GM19324 (cell line): ENCODE results near the gene TMEM243.
A peak's percentile ranks its signal among the peaks of the same experiment; 100 is the strongest.
"Not testable (repeated sequence)": the region's sequence is repeated elsewhere in the genome, so short reads cannot be mapped to it uniquely, and the experiment has no call there.

Source experiments
- ATAC-seq: cut with Tn5 transposase; IDR thresholded peaks from one replicate; pipeline ENCODE4 v1.9.1; 2021; ENCODE audit warnings: mild to moderate bottlenecking, moderate library complexity; ENCODE audit not compliant: unreplicated experiment, low FRiP score

The TMEM243 gene, protein sequence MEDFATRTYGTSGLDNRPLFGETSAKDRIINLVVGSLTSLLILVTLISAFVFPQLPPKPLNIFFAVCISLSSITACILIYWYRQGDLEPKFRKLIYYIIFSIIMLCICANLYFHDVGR

DNA sequence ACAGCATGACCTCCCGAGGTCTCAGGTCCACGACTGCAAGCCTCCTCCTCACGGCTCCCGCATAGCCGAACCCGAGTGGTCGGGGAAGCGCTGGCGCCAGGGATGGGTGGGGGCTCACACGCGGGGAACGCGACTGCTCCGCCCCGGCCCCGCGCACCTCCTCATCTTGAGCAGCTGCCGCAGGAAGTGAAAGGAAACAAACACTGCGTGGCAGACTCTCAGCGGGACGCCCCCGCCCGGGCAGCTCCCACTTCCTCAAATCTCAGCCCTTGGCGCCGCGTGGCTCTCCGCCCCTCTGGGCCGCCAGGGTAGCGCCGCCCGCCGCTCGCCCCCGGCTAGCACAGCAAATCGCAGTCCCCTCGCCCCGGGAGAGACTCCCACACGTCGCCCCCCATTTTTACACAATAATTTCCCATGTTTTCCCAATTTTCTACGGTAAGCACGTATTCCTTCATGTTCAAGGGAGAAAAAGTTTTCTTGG, at the start of gene TMEM243:
Gene TMEM243, minus strand, starts transcription at position 188 of the 481 bp plus-strand sequence. CDS start 229 bp downstream, outside the sequence.
- ATAC-seq = peak; percentile 57

DNA sequence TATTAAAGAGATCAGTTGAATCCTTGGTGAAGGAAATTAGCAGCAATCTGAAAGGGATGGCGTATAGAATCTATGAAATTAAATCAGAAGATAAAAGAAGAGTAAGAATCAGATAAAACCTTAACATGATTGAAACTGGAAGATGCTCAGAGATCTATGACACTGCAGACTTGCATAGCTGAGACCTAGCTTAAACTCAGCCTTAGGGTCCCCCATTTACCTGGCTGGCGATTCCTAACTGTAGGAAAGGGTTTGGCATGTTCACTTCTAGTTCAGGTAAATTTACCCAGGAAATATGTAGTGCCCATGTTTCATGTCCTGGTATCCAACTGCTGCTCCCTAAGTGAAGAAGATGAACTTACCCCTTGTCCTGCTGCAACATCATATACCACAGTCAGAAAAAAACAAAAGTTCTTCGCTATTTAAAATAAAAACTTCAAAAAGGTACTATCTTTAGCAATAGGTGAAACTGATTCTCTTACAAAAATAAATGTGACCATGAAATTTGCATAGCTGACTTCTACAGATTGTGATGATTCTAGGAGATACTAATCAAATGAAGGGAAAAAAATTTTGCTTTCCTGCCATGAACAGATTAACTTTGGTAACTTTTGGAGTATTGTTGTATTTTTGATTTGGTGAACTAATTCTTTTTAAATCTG, 47.8 kb upstream of the TMEM243 start:
- ATAC-seq = no peak

DNA sequence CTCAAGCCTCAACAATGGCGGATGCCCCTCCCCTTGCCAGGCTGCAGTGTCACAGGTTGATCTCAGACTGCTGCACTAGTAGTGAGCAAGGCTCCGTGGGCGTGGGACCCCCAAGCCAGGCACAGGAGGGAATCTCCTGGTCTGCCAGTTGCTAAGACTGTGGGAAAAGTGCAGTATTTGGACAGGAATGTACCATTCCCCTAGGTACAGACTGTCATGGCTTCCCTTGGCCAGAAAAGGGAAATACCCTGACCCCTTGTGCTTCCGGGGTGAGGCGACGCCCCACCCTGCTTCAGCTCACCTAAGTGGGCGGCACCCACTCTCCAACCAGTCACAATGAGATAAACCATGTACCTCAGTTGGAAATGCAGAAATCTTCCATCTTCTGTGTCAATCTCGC, 44.0 kb upstream of the TMEM243 start:
- ATAC-seq = no peak

DNA sequence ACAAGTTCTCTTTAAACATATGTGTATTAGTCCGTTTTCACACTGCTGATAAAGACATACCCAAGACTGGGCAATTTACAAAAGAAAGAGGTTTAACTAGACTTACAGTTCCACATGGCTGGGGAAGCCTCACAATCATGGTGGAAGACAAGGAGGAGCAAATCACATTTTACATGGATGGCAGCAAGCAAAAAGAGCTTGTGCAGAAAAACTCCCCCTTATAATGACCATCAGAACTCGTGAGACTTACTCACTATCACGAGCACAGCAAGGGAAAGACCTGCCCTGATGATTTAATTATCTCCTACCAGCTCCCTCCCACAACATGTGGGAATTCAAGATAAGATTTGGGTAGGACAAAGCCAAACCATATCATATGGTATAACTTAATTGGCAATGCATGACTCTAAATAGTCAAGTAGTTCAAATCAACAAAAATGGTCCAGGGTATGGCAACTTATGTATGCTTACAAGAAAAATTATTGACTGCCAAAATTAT, 34.1 kb upstream of the TMEM243 start:
- ATAC-seq = no peak

DNA sequence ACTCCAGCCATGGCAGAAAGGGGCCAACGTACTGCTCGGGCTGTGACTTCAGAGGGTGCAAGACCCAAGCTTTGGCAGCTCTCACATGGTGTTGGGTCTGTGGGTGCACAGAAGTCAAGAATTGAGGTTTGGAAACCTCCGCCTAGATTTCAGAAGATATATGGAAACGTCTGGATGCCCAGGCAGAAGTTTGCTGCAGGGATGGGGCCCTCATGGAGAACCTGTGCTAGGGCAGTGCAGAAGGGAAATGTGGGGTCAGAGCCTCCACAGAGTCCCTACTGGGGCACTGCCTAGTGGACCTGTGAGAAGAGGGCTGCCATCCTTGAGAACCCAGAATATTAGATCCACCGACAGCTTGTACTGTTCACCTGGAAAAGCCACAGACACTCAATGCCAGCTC, 26.1 kb upstream of the TMEM243 start:
- not testable (repeated sequence) for ATAC-seq

DNA sequence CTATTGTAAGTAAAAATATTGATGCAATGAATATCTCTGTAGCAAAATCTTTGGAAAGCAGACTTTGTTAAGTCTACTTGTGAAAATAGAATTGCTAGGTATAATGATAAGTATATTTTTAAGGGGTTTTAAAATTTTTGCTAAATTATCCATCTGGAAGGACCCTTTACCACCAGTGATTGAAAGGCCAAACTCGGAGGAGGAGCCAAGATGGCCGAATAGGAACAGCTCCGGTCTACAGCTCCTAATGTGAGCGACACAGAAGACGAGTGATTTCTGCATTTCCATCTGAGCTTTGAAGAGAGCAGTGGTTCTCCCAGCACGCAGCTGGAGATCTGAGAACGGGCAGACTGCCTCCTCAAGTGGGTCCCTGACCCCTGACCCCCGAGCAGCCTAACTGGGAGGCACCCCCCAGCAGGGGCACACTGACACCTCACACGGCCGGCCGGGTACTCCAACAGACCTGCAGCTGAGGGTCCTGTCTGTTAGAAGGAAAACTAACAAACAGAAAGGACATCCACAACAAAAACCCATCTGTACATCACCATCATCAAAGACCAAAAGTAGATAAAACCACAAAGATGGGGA, 19.0 kb upstream of the TMEM243 start:
- not testable (repeated sequence) for ATAC-seq

DNA sequence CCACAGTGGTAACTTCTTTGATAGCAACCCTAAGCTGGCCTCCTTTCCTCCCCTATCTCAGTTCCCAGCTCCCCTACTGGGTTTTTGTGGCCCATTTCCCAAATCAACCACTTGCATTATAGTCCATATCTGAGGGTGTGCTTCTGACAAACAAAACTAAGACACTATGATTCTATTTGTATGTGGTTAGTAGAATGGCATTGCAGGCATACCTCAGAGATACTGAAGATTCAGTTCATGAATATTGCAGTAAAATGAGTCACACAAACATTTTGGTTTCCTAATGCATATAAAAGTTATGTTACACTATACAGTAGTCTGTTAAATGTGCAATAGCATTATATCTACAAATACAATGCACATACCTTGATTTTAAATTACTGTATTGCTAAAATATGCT, 15.4 kb upstream of the TMEM243 start:
- ATAC-seq = no peak

DNA sequence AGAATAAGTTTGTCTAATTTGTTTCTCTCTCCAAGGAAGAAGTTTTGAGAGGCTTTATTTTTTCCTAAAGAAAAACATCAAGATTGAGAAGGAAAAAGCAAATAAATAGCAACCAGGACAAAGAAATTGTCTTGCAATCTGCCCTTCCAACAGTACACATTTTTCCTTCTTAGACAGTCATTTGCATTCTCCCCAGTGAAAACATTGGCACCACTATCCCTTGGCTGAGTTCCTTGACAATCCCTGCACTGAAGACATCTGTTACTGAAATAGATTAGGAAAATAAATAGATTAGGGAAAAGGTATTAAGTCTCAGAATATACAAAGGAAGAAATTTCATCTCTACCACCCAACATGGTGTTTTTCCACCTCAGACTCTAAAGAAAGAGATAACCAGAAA, 12.2 kb upstream of the TMEM243 start:
- no peak for ATAC-seq

DNA sequence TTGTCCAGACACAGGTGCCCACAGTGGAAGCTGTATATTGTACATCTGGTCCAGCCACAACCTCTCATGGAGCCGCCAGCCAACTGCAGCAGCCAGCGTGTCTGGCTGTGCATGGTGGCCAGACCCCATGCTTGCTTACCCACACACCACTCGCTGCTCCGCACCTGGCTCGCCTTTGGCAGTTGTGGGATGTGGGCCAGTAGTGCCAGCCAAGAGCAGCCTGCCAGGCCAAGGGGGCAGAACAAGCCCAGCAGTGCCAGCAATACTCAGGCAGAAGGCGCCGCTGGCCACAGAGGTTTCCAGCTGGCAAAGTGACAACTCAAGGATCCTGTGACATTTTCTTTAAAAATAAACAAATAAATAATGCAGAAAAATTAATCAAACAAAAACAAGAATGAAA, 11.7 kb upstream of the TMEM243 start:
- ATAC-seq = no peak

DNA sequence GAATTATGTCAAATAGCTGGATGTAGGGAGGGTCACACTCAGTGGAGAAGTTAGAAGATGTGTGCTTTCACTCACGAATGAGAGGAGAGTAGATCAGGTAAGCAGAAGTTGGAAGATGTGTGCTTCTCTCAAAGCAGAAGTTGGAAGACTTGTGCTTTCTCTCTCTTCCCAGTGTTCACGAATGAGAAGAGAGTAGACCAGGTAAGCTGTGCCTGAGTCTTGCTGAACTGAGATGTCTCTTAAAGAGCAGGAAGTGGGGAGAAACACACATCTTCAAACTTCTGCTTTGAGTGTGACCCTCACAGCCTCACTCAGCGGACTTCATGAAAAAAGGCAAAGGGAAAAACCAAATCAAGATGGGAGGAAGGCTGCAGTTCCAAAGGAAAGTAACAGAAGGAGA, 7.0 kb upstream of the TMEM243 start:
- ATAC-seq = no peak

DNA sequence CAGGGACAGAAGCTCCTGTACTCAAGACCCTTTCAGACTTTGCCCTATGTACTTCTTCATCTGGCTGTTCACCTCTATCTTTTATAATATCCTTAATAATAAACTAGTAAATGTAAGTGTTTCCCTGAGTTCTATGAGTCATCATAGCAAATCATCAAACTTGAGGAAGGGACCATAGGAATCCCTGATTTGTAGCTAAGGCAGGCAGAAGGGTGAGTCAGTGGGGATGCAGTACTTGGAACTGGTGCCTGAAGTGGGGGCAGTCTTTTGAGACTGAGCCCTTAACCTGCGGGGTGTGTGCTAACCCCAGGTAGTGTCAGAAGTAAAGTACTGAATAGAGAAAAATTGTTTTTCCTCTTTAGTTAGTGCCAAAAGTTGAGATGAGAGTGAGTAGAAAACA, 6.2 kb upstream of the TMEM243 start:
- no peak for ATAC-seq

DNA sequence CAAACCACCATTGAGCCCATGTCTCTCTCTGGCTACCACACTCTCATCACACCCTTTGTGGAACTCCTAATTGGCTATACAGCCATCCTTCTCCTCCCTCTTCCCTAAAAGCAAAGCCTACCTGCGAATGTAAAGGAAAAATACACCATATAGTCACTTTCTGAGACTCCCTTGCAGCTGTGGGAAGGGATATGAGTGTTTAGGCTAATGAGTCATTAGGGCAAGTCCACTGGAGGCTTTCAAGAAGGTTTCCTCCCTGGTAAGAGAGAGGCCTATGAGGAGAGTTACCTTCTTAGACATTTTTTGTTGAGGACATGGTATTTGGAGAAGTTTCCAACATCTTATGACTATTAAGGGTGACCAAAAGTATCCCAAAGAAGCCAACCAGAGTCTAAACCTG, 4.1 kb upstream of the TMEM243 start:
- ATAC-seq = no peak

DNA sequence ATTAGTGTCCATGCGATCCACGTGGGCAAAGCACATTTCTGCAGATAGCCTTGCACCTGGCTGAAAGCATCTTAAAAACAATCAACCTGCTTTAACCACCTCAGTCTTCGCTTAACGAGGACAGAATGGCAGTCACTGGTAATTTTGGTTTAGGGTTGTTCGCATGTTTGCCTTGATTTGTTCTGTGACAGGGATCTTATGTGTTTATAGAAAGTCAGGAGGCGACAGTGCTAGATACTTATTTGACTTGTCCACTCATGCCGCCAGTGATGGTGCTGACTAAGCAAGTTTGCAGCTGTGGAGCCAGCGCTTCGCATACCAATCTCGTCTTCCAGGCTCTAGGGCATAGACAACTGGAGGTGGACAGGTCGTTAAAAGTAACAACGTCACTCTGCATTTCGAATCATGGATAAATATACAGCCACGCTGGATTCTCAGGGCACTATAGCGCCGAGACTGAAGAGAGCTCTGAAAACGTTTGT, 1.2 kb upstream of the TMEM243 start:
- ATAC-seq = no peak

DNA sequence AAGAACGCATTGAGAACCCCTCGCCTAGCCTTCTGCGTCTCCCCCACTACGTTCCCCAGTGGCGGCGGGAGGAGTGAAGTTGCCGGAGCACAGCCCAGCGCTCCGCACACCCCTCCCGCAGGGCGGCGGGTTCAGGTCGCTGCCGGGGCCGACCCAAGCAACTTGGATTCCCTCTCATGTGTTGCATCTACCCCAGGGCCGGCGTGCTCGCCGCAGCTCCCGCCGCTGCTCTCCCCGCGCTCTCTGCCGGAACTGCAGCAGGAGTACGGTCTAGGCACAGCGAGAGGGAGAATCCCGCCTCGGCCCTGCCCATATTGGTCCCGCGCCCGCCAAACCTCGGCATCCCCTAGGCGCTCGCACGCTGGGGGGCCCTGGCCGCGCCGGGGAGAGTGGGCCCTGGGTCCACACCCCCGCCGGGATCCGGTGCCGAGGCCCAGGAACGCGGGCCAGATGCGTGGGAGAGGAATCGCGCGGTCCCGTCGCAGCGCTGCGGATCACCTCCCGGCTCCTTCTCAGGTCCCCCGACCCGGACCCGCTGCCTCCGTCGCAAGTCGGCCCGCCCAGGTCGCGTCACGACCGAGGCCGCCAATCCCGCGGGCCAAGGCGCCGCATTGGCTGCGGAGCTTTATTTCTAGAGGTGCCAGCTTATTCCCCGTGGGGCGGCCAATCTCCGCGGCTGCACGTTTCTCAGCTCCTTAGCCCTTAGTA, 648 bp upstream of the TMEM243 start:
- ATAC-seq = peak; percentile 49

DNA sequence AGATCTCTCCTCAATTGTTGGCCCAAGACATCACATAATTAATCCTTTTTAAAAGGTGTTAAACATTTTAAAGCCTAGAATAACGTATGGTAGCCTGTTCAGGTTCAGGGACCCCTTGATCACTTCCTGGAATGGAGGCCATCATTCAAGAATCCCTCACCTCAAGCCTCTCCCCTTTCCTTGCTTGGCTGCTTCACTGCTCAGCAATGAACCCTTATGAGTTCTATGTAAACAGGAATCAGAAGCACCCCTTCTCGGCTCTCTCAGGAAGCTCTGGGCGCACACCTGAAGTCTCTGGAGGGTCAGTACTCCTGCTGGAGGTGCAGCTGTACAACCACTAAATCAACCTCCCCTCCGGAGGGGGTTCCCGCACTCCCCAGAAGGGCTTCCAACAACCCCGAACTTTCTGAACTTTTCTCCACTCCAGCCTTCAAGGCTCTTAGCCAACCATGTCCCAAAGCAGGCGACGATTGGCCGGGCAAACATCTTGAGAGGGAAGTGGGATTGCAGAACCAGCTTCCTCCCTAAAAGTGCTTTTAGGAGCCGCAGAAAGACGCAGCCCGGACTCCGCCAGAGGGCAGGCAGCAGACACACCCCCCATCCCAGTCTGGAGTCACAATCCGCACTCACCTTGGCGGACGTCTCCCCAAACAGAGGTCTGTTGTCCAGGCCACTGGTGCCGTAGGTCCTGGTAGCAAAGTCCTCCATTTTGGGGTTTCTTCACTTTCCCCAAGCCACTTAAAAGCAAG, 562 bp downstream of the TMEM243 start:
- peak; percentile 15 for ATAC-seq

DNA sequence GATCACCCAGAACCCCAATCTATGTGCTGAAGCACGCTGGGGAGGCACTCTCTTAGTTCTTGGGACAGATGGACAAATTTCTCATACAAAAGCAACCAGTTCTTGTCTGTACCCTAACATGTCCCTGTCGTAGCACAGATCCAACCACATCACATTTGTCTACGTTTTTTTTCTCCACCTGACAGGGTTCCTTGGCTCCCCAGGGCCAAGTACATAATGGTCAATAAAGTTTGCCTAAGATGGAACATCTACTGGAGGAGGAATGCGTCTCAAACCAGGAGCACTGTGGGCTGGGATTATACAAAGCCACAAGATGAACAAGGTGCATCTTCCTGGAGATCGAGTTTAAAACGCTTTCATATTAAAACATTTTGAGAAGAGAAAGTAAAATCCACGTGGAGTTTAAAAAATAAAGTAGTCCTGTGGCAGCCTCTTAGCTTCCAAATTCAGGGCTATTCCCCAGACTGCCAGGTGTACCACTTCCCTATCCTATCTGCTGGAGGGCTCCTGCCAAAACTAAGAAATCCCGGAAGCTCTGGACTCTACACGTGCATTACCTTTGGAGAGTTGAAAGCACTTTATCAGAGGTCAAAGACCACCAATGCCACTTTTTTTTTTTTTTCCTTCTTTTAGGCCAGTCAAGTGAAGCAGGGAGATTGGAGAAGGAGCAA, 1.4 kb downstream of the TMEM243 start:
- no peak for ATAC-seq

DNA sequence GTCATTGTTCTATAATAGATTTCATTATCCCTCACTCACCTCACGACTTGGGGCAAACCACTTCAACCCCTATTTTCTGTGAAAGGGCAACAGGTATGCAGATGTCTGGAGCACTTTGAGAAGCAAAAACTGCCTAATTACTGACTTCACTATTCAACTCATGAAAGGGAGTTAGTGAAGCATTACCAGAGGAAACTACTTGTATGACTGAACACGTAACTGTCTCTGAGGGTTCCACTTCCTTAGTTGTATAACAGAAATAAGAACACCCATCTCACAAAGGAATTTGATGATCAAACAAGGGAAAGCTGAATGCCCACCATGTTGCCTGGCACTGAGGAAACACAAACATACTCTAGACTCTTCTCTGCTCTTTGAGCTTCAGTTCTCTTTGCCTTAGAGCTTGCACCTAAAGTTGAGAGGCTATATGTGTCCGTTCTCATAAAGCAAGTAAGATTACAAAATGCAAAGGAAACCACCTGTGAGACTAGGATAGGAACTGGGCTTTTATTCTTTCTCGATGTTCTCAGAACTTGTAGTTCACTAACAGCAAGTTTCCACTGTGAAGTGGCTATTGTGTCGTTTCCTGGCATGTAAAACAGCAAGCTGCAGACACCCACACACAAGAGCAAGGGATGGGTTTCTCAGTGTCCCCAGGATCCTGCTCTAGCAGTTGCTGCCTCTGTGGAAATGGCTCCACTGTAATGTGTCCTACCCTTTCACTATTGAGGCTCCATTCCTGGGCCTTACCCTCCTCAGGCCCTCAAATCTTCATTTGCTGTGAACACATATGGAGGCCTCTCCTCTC, 2.6 kb downstream of the TMEM243 start:
- peak; percentile 47 for ATAC-seq

DNA sequence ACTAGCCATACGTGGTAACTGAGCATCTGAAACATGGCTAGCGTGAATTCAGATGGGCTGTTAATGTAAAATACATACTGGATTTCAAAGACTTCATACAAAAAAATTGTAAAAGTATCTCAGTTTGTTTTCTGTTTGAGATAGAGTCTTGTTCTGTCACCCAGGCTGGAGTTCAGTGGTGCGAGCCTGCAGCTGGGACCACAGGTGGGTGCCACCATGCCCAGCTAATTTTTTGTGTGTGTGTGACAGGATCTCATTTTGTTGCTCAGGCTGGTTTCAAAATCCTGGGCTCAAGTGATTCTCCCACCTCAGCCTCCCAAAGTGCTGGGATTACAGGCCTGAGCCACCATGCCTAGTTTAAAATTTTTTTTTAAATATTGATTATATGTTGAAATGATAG, 4.5 kb downstream of the TMEM243 start:
- ATAC-seq = no peak

DNA sequence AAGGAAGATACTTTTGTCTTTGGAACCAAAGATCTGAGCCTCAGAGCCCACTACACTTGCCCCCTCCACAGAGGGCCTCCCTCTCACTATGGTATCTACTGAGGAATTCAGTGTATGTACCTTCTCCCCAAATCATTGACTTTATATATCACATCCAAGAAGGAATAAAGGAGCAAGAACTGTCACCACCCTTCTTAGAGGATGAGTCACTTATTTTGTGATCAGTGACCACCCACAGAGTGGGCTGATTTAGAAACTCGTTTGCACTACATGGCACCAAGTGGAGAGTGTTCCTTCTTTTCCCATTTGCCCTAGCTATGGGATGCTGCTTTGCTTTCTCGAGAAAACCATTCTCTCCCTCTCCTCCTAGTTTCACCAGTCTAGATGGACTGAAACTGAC, 5.7 kb downstream of the TMEM243 start:
- ATAC-seq = no peak
